Raji (cell line): ENCODE results near the gene ZBTB5.

ENCODE experiments used
- POLR2A ChIP-seq: IDR thresholded peaks from 2 replicates; pipeline ENCODE4 v1.6.1; 2011; ENCODE audit warnings: low read depth, low read length, control low read depth; ENCODE audit not compliant: insufficient read depth

The ZBTB5 gene

GRCh38 chr9:37456817-37457216, 8.4 kb downstream of the ZBTB5 start:
- TF ChIP-seq POLR2A = no peak

- no peak for TF ChIP-seq POLR2A
Observed at GRCh38 chr9:37455884-37456647, 9.2 kb downstream of the ZBTB5 start.

DNA sequence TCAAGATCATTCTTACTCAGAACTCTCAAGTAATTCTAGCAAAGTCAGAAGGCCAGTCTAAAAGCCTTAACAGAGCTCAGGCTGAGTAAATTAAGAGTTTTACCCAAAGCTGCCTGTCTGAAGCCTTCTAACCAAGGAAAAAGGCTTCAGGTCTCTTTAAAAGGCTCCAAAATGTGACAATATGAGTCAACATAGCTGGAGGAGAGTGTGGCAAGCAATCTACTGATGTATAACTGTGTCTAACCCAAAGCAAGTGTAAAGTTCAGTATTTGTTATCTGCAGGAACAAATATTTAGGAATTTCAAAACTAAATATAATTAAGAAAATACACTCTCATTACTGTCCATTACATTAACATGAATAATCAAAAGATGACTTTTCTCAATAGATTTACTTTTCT, 11.0 kb downstream of the ZBTB5 start:
- no peak for TF ChIP-seq POLR2A

GRCh38 chr9:37453827-37454226, 11.4 kb downstream of the ZBTB5 start:
- no peak for TF ChIP-seq POLR2A

GRCh38 chr9:37452611-37453010, 12.6 kb downstream of the ZBTB5 start:
- no peak for TF ChIP-seq POLR2A

GRCh38 chr9:37451628-37452027, 13.6 kb downstream of the ZBTB5 start:
- TF ChIP-seq POLR2A = no peak

DNA sequence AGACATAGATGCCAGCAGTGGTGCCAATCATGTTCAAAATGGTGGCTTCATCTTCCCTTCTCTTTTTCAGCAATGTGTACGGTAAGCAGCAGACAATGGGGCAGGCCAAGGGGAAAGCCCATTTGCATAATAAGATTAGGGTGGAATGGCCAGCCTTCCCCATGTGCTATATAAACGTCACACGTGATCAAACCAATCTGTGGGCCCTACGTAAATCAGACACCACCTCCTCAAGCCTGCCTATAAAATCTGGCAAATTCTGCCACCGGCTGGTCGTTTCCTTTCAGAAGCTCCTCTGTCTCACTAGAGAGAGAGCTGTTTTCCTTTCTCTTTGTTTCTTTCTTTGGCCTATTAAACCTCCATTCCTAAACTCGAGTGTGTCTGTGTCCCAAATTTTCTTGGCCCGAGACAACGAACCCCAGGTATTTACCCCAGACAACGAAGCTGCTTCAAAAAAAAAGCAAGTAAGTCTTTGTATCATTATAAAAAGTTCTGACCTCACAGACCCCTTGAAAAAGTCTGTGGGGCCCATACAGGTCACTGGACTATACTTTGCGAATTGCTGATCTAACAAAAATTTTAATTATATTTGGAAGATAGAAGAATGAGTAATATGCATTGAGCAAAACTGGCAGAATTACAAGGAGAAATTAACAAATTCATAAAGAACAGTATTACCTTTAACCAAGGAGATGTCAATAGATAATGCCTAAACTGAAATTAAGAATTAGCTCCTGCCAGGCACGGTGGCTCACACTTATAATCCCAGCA, 15.2 kb downstream of the ZBTB5 start:
- TF ChIP-seq POLR2A = no peak

DNA sequence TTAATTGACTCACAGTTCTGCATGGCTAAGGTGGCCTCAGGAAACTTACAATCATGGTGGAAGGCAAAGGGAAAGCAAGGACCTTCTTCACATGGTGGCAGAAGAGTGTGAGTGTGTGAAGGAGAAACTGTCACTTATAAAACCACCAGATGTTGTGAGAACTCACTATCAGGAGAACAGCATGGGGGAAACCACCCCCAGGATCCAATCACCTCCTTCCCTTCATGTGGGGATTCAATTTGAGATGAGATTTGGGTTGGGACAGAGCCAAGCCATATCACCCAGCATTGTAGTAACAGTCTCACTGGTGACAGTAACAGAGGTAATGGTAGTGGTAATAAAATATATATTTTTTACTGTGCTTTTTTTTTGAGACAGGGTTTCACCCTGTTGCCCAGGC, 18.1 kb downstream of the ZBTB5 start:
- no peak for TF ChIP-seq POLR2A

GRCh38 chr9:37446401-37446800, 18.8 kb downstream of the ZBTB5 start:
- no peak for TF ChIP-seq POLR2A

DNA sequence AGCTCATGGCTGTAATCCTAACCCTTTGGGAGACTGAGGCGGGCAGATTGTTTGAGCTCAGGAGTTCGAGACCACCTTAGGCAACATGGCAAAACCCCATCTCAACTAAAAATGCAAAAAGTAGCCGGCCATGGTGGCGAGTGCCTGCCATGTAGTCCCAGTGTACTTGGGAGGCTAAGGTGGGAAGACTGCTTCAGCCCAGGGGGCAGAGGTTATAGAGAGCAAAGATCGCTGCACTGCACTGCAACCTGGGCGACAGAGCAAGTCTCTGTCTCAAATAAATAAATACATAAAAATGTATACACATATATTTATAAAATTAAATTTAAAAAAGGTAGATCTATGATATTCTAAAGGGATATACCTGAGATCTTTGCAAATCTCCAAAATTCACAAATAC, 19.4 kb downstream of the ZBTB5 start:
- no peak for TF ChIP-seq POLR2A

DNA sequence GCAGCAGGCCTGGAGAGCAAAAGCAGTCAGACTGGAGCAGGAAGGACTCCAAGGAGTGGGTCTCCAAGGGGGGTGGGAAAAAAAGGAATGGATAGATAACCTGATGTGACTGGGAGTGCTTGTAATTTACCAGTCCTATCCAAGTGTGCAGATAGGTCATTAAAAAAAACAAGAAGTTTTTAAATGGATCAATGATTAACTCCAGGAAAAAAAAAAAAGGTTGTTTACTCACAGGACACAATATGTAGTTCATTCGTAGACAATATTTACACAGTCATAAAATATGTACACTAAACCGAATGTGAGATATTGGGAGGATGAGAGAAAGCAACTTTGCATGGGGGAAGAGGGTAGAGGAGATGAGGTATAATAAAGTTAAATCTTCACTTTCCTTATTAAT, 20.4 kb downstream of the ZBTB5 start:
- no peak for TF ChIP-seq POLR2A

- TF ChIP-seq POLR2A = no peak
Observed at GRCh38 chr9:37443566-37443965, 21.7 kb downstream of the ZBTB5 start.

DNA sequence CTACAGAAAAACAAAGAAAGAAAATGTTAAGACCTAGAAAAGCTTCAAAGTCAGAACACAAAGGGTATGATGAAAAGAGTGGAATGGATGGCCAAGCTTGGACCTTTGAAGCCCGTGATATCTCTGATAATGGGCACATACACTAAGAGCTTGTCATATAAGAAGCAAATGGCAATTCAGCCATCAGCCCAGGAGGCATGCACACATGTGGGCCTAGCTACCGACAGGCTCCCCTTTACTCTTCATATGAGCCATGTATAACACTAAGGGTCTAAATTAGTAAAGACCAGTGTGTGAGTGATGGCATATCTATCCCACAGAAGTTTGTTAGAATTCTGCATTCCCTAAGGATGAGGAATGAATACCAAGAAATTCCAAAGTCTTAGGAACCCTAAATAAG, 22.7 kb downstream of the ZBTB5 start:
- no peak for TF ChIP-seq POLR2A

- no peak for TF ChIP-seq POLR2A
Observed at GRCh38 chr9:37441776-37442370, 23.4 kb downstream of the ZBTB5 start.

GRCh38 chr9:37438359-37438758, 26.9 kb downstream of the ZBTB5 start:
- TF ChIP-seq POLR2A = no peak

GRCh38 chr9:37437621-37438020, 27.6 kb downstream of the ZBTB5 start:
- TF ChIP-seq POLR2A = no peak
